ENCODE measurements around the gene ADAMTS15. TPM values are rescaled to one million over a fixed set of nuclear protein-coding genes. Genes with fewer than 3 reads are reported as not detected.

Gene ADAMTS15
- total RNA-seq, 2 experiments from 2014 or later: not detected

GRCh38 chr11:130480186-130480585, 31.7 kb downstream of the ADAMTS15 start:
- Mint-ChIP-seq H3K27ac (no peak overlapping the region), H3K9me3 (no peaks in the 10 kb centered on the region), H3K36me3 (ENCODE audit: low read depth) (no peaks in the 10 kb centered on the region), H3K27me3 (ENCODE audit: low read depth) (no peaks in the 10 kb centered on the region), H3K4me1 (ENCODE audit: low read depth) (no peaks in the 10 kb centered on the region), H3K4me3 (no peak overlapping the region)
- CTCF ChIA-PET: interaction anchor here (1.2 kb wide), 1 partner anchor 382 kb away, joined by 3 read pairs; no protein-coding TSS in a partner anchor
- no peak for DNase-seq
- intact Hi-C loops (cut with micrococcal nuclease): no loop called here

- DNase-seq: no peak
- CTCF ChIA-PET: interaction anchor here (1.2 kb wide), 1 partner anchor 381 kb away, joined by 3 read pairs; no protein-coding TSS in a partner anchor
- intact Hi-C loops (cut with micrococcal nuclease): no loop called here
- H3K27ac Mint-ChIP-seq: no peak overlapping the region
- H3K4me1 Mint-ChIP-seq (ENCODE audit: low read depth): no peaks in the 10 kb centered on the region
- H3K4me3 Mint-ChIP-seq: no peak overlapping the region
- H3K27me3 Mint-ChIP-seq (ENCODE audit: low read depth): no peaks in the 10 kb centered on the region
- H3K36me3 Mint-ChIP-seq (ENCODE audit: low read depth): no peaks in the 10 kb centered on the region
- H3K9me3 Mint-ChIP-seq: no peaks in the 10 kb centered on the region
Observed at GRCh38 chr11:130480711-130481140, 32.3 kb downstream of the ADAMTS15 start.

DNA sequence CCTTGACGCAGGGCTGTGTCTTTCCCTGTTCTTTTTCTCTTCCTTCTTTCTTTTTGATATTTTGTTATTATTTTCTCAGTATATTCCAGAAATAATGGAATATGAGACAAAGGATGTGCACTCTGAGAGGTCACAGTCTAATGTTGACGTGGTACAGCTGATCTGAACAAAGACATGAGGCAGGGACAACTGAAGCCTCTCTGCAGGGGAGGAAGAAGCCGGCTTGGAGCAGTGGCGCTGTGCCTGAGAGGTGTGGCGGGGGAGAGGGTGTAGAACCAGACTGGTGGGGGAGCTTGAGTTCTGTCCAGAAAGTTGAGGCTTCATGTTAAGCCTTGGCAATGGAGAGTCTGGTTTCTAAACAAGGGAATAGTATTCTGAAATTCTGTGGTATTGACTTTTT, 34.7 kb downstream of the ADAMTS15 start:
- CTCF ChIA-PET: no interaction called here
- no peak overlapping the region for H3K4me3 Mint-ChIP-seq
- H3K9me3 Mint-ChIP-seq: no peaks in the 10 kb centered on the region
- intact Hi-C loops (cut with micrococcal nuclease): no loop called here
- H3K4me1 Mint-ChIP-seq (ENCODE audit: low read depth): no peaks in the 10 kb centered on the region
- H3K36me3 Mint-ChIP-seq (ENCODE audit: low read depth): no peaks in the 10 kb centered on the region
- H3K27me3 Mint-ChIP-seq (ENCODE audit: low read depth): no peaks in the 10 kb centered on the region
- no peak for DNase-seq
- H3K27ac Mint-ChIP-seq: no peak overlapping the region

- Mint-ChIP-seq H3K4me1 (ENCODE audit: low read depth) (no peaks in the 10 kb centered on the region), H3K27ac (no peak overlapping the region), H3K9me3 (no peaks in the 10 kb centered on the region), H3K27me3 (ENCODE audit: low read depth) (no peaks in the 10 kb centered on the region), H3K4me3 (no peak overlapping the region), H3K36me3 (ENCODE audit: low read depth) (no peaks in the 10 kb centered on the region)
- no peak for DNase-seq
- CTCF ChIA-PET: no interaction called here
- intact Hi-C loops (cut with micrococcal nuclease): no loop called here
Observed at GRCh38 chr11:130485983-130486382, 37.5 kb downstream of the ADAMTS15 start.

DNA sequence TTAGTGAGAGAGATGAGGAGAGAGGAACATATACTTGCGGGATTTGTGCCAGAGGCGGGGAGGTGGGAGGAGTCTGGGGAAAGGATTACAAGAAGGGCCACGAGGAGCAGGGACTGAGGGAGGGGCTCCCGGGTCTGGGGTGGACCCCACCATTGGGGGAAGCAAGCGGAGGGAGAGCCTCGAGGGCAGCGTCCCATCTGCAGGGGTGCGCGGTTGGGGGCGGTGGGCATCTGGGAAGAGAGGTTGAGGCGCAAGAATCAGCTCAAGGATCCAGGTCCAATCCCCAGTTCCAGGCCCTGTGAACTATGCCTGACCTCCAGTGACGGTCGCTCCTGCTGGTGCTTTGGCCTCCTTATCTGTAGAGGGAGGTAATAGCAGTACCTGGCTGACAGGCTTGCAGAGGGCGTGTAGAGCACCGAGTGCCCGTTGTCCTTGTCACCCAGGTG, 38.0 kb downstream of the ADAMTS15 start:
- H3K9me3 Mint-ChIP-seq: no peaks in the 10 kb centered on the region
- no peak overlapping the region for H3K4me3 Mint-ChIP-seq
- H3K27me3 Mint-ChIP-seq (ENCODE audit: low read depth): no peaks in the 10 kb centered on the region
- no peak for DNase-seq
- H3K36me3 Mint-ChIP-seq (ENCODE audit: low read depth): no peaks in the 10 kb centered on the region
- intact Hi-C loops (cut with micrococcal nuclease): no loop called here
- no peaks in the 10 kb centered on the region for H3K4me1 Mint-ChIP-seq (ENCODE audit: low read depth)
- no peak overlapping the region for H3K27ac Mint-ChIP-seq
- CTCF ChIA-PET: no interaction called here

- H3K27ac Mint-ChIP-seq: no peak overlapping the region
Observed at GRCh38 chr11:130486987-130487923, 38.8 kb downstream of the ADAMTS15 start.

DNA sequence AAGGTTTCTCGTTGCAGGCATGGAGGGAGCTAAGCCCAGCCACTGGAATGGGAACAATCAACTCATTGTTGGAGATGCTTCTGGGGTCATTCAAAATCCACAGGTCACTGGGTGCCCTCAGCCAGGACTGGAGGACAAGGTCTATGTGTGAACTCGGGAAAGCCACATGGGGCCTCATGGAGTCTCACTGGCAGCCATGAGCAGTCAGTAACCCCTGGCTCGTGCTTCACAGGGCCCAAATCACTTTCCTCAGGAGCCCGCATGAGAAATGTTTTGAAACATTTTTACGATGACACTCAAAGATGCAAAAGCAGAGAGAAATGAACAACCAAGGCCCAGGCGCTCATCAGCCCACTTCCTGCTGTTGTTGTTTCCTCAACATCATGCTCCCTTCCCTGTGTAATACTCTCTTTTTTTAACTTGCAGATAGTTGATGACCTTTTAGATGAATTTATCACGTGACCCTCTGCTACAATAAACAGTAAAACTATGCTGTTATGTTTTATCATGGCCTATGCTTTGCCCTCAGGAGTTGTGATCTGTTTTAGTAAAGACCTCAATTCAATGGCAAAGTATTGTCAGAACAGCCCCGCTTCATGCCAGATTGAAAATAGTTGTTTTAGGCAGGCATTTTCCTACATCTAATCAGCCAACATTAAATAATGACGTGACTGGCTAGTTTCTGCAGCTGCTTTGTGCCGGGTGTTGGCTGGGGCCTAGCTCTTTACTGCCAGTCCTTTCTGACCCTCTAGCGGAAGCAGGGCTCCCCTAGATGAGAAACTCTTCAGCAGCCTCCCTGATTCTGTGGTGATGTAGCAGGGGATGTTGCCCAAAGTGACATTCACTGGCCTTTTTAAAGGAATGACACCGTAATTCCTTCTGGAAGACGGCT, 39.7 kb downstream of the ADAMTS15 start:
- CTCF ChIA-PET: no interaction called here
- H3K9me3 Mint-ChIP-seq: no peaks in the 10 kb centered on the region
- no peak overlapping the region for H3K27ac Mint-ChIP-seq
- no peaks in the 10 kb centered on the region for H3K36me3 Mint-ChIP-seq (ENCODE audit: low read depth)
- no peaks in the 10 kb centered on the region for H3K27me3 Mint-ChIP-seq (ENCODE audit: low read depth)
- H3K4me1 Mint-ChIP-seq (ENCODE audit: low read depth): no peaks in the 10 kb centered on the region
- DNase-seq: no peak
- H3K4me3 Mint-ChIP-seq: no peak overlapping the region
- intact Hi-C loops (cut with micrococcal nuclease): no loop called here

More at GRCh38 chr11:130486987-130487923, 38.8 kb downstream of the ADAMTS15 start:
- no peak for DNase-seq
- no peaks in the 10 kb centered on the region for H3K36me3 Mint-ChIP-seq (ENCODE audit: low read depth)
- CTCF ChIA-PET: no interaction called here
- H3K4me3 Mint-ChIP-seq: no peak overlapping the region
- H3K9me3 Mint-ChIP-seq: no peaks in the 10 kb centered on the region
- no peaks in the 10 kb centered on the region for H3K27me3 Mint-ChIP-seq (ENCODE audit: low read depth)
- H3K4me1 Mint-ChIP-seq (ENCODE audit: low read depth): no peaks in the 10 kb centered on the region
- intact Hi-C loops (cut with micrococcal nuclease): no loop called here

DNA sequence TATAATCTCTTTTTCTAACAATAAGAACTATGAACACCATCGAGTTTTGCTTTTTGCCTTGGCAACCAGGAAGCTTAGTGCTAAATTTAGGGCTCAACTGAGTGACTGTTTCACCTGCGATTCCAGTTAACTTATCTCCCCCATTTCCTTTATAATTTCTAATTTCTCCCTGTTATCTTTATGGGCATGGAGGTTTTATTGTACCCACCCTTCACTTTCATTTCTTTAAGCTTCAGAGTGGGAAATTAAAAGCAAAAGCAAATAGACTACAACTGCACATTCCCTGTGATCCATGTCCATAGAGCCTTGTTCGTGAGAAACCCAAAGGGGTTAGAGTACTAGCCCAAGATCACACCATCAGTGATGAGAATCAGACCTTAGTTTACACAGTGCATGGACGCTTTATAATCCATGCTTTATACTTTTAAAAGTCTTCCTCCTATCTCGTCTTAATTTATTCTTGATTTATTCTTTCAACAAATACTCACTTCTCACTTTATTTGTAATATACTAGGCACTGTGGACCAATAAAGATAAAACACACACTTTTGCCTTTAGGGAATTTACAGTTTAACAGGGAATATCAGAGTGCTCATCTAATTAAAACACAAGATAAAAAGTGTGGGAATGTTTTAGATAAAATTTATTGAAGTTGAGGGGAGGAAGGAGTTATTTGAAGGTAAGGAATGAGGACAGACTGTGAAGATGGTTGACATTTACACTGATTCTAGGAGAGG, 40.6 kb downstream of the ADAMTS15 start:
- H3K4me1 Mint-ChIP-seq (ENCODE audit: low read depth): no peaks in the 10 kb centered on the region
- H3K27me3 Mint-ChIP-seq (ENCODE audit: low read depth): peaks cover under 1% of the 10 kb centered on the region
- no peaks in the 10 kb centered on the region for H3K9me3 Mint-ChIP-seq
- CTCF ChIA-PET: no interaction called here
- intact Hi-C loops (cut with micrococcal nuclease): no loop called here
- DNase-seq: no peak
- H3K4me3 Mint-ChIP-seq: no peak overlapping the region
- H3K36me3 Mint-ChIP-seq (ENCODE audit: low read depth): no peaks in the 10 kb centered on the region
- no peak overlapping the region for H3K27ac Mint-ChIP-seq

GRCh38 chr11:130489716-130490115, 41.3 kb downstream of the ADAMTS15 start:
- intact Hi-C loops (cut with micrococcal nuclease): no loop called here
- CTCF ChIA-PET: no interaction called here
- Mint-ChIP-seq H3K4me3 (no peak overlapping the region), H3K27me3 (ENCODE audit: low read depth) (peaks cover 1% of the 10 kb centered on the region), H3K27ac (no peak overlapping the region), H3K9me3 (no peaks in the 10 kb centered on the region), H3K4me1 (ENCODE audit: low read depth) (no peaks in the 10 kb centered on the region), H3K36me3 (ENCODE audit: low read depth) (no peaks in the 10 kb centered on the region)
- DNase-seq: no peak

- DNase-seq: no peak
- Mint-ChIP-seq H3K4me3 (no peak overlapping the region), H3K27me3 (ENCODE audit: low read depth) (peaks cover 1% of the 10 kb centered on the region), H3K27ac (no peak overlapping the region), H3K4me1 (ENCODE audit: low read depth) (no peaks in the 10 kb centered on the region), H3K36me3 (ENCODE audit: low read depth) (no peaks in the 10 kb centered on the region), H3K9me3 (no peaks in the 10 kb centered on the region)
- intact Hi-C loops (cut with micrococcal nuclease): no loop called here
- CTCF ChIA-PET: no interaction called here
Observed at GRCh38 chr11:130490682-130491449, 42.4 kb downstream of the ADAMTS15 start.

- intact Hi-C loops (cut with micrococcal nuclease): no loop called here
- no peak for DNase-seq
- Mint-ChIP-seq H3K4me3 (no peak overlapping the region), H3K9me3 (no peaks in the 10 kb centered on the region), H3K27ac (no peak overlapping the region), H3K27me3 (ENCODE audit: low read depth) (peaks cover 11% of the 10 kb centered on the region), H3K36me3 (ENCODE audit: low read depth) (no peaks in the 10 kb centered on the region), H3K4me1 (ENCODE audit: low read depth) (no peaks in the 10 kb centered on the region)
- CTCF ChIA-PET: no interaction called here
Observed at GRCh38 chr11:130498181-130498580, 49.7 kb downstream of the ADAMTS15 start.

Measured in activated naive CD4-positive, alpha-beta T cell treated with anti-CD3 and anti-CD28 coated beads for 36 hours (primary cell).